Astrocyte of the cerebellum (primary cell): ENCODE data around the gene OR56B4.

Experiments
- DNase-seq: peaks from one replicate; pipeline ENCODE4 v3.0.0-alpha.2; 2011; ENCODE audit warnings: low read depth
- H3K4me3 ChIP-seq: 2 replicates; pipeline ENCODE4 v1.5.1; 2011; ENCODE audit warnings: mild to moderate bottlenecking, low read depth, low read length, moderate library complexity
- CTCF ChIP-seq: IDR thresholded peaks from 2 replicates; pipeline ENCODE4 v1.5.1; 2012; ENCODE audit warnings: low read length, low read depth, moderate library complexity, mild to moderate bottlenecking; ENCODE audit errors: missing control alignments
- in situ Hi-C: cut with HindIII; loops from 2 replicates; pipeline ENCODE4 v1.10.0; 2017; ENCODE audit warnings: low sequenced_read_pairs

The OR56B4 gene

GRCh38 chr11:6084587-6084986 lies 22.9 kb upstream of the OR56B4 start:
- no peak for TF ChIP-seq CTCF

DNA sequence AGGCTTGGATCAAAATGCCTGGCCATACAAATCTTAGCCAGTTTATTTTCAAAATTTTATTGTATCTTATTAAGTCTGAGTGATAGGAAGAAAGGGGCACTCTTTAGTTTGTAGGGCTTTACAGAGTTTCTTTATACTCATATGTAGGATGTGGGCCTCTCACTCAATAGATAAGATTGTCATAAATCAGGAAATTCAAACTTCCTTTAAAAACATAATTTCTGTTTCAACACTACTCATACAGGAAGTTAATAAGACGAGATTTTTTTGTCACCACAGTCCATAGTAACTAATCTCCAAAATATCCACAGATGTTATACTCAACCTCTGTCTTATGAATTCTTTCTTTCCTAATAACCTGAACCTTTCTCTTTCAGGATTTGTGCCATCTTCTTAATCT lies 13.3 kb upstream of the OR56B4 start:
- no peak for DNase-seq
- in situ Hi-C loops, result no loop called here
- H3K4me3 ChIP-seq, result no peak overlapping the region
- TF ChIP-seq CTCF, result no peak

More at GRCh38 chr11:6084587-6084986, 22.9 kb upstream of the OR56B4 start:
- H3K4me3 ChIP-seq, result no peak overlapping the region
- in situ Hi-C loops, result no loop called here
- DNase-seq, result no peak

- no peak for TF ChIP-seq CTCF
- DNase-seq, result no peak
- no peak overlapping the region for H3K4me3 ChIP-seq
- in situ Hi-C loops, result no loop called here
Measured at GRCh38 chr11:6095798-6096197, 11.7 kb upstream of the OR56B4 start.

- DNase-seq, result no peak
- no peak overlapping the region for H3K4me3 ChIP-seq
- no peak for TF ChIP-seq CTCF
- in situ Hi-C loops, result no loop called here
Measured at GRCh38 chr11:6096417-6096816, 11.1 kb upstream of the OR56B4 start.

GRCh38 chr11:6099577-6099976 lies 7.9 kb upstream of the OR56B4 start:
- no peak overlapping the region for H3K4me3 ChIP-seq
- no peak for DNase-seq
- in situ Hi-C loops, result no loop called here
- no peak for TF ChIP-seq CTCF

DNA sequence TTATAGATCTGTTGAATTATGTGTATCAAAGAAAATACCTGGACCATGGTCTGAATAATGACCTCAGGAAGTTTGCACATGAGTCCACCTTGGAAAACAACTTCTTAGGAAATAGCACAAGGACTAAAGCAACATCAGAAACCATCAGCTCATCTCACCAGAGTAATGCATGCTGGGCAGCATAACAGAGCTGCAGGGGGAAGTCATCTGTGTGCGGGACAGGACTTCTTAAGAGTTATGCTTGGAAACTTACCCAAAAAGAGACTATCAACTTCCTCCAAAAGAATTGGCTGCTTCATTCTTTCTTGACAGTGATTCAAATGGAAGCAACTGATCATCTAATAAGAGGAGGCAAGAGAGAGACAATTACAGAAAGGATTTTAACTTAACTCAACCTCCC lies 2.5 kb downstream of the OR56B4 start:
- no peak overlapping the region for H3K4me3 ChIP-seq
- no peak for DNase-seq

More for the DNA sequence above, 2.5 kb downstream of the OR56B4 start:
- TF ChIP-seq CTCF, result no peak
- in situ Hi-C loops, result no loop called here
